Natural killer cell (primary cell): ENCODE measurements around the gene DRC7. TPM values are rescaled to one million over a fixed set of nuclear protein-coding genes. Genes with fewer than 3 reads are reported as not detected.

Experiments
- ATAC-seq, 3 donors: fragments of 150-1000 bp in 2 of 3; fragments of 200-7000 bp in 1 of 3; cut with Tn5 transposase; 1 replicate in 1 of 3; 2 replicates in 2 of 3; pipeline ENCODE4 v1.10.0; 2021; ENCODE audit warnings: mild to moderate bottlenecking in 2 of 3, moderate library complexity in 2 of 3
- DNase-seq, 2 donors: peaks; one replicate each; pipeline versions ENCODE4 v3.0.0 to v3.0.0-alpha.2; 2013 to 2021; ENCODE audit warnings: mixed read lengths in 1 of 2
- H3K27ac ChIP-seq: one replicate; pipeline ENCODE4 v1.5.1; 2013; ENCODE audit warnings: mild to moderate bottlenecking, low read length
- H3K27me3 ChIP-seq: one replicate; pipeline ENCODE4 v1.6.1; 2013; ENCODE audit warnings: low read length; ENCODE audit not compliant: control insufficient read depth, insufficient read depth
- H3K36me3 ChIP-seq: one replicate; pipeline ENCODE4 v1.6.1; 2013; ENCODE audit warnings: low read length; ENCODE audit not compliant: control insufficient read depth, insufficient read depth
- H3K4me1 ChIP-seq: one replicate; pipeline ENCODE4 v1.6.1; 2013; ENCODE audit warnings: low read length; ENCODE audit not compliant: control insufficient read depth, insufficient read depth
- H3K4me3 ChIP-seq: one replicate; pipeline ENCODE4 v1.5.1; 2013; ENCODE audit warnings: low read length
- H3K9me3 ChIP-seq: one replicate; pipeline ENCODE4 v1.6.1; 2013; ENCODE audit warnings: low read length; ENCODE audit not compliant: control insufficient read depth, insufficient read depth
- H3K27ac Mint-ChIP-seq, 2 donors: one replicate each; pipeline ENCODE4 v1.8.0; 2022; ENCODE audit warnings: mild to moderate bottlenecking in 2 of 2, mixed read lengths in 2 of 2, moderate library complexity in 1 of 2
- H3K27me3 Mint-ChIP-seq, 2 donors: one replicate each; pipeline ENCODE4 v1.8.0; 2022; ENCODE audit warnings: low read depth in 2 of 2, mixed read lengths in 2 of 2
- H3K36me3 Mint-ChIP-seq: one replicate; pipeline ENCODE4 v1.8.0; 2022; ENCODE audit warnings: mixed read lengths
- H3K4me1 Mint-ChIP-seq, 2 donors: one replicate each; pipeline ENCODE4 v1.8.0; 2022; ENCODE audit warnings: mixed read lengths in 2 of 2
- H3K4me3 Mint-ChIP-seq: one replicate; pipeline ENCODE4 v1.8.0; 2022; ENCODE audit warnings: mild to moderate bottlenecking, moderate library complexity, mixed read lengths
- H3K9me3 Mint-ChIP-seq, 2 donors: one replicate each; pipeline ENCODE4 v1.8.0; 2022; ENCODE audit warnings: mixed read lengths in 2 of 2
- WGBS: methylation state at CpG from one replicate; pipeline ENCODE4 v1.1.7; 2013; ENCODE audit warnings: missing lambda C conversion rate; ENCODE audit not compliant: insufficient coverage; 5-methylcytosine and 5-hydroxymethylcytosine counted together
- intact Hi-C: fragments of 100-400 bp; cut with micrococcal nuclease; formaldehyde crosslinking; loops from one replicate; pipeline ENCODE4 v1.14.2; 2022
- total RNA-seq, 4 donors: library from RNA; stranded (reverse); fragments of 120-200 nt in 1 of 4; gene quantifications; one replicate each; pipeline versions ENCODE4 v1.2.3 to v1.2.4, GENCODE V29; 2013 to 2022
- TF ChIP-seq, protein P1 (sequence below): fragments of 200-600 bp; IDR thresholded peaks from one replicate; pipeline ENCODE4 v1.8.0; 2022; ENCODE audit warnings: antibody characterized with exemption

DRC7 gene
- total RNA-seq, 3 donors from 2014 or later (not counting 1 experiment from before 2014, with no cell fraction given), result 0.33 TPM; not detected in 2

DNA sequence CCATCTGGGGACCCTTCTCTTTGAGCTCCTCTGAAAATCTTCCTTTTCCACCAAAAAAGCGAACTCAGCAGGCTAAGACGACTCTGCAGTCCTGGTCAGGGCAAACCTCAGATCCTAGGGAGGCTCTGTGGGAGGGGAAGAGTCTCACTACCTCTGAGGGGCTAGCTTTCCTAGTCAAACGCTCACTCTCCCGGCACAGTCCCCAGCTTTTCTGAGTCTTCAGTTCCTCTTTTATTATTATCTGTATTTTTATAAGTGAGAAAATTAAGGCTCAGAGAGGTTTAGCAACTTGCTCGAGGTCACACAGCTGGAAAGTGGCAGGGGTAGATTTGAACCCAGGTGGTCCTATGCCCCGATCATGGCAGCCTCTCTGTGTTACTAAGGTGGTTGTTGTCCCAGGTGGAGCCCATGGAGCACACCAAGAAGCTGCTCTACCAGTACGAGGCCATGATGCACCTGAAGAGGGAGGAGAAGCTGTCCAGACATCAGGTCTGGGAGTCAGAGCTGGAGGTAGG lies 31.9 kb downstream of the DRC7 start:
- intact Hi-C loops, result no loop called here
- TF ChIP-seq, protein P1, sequence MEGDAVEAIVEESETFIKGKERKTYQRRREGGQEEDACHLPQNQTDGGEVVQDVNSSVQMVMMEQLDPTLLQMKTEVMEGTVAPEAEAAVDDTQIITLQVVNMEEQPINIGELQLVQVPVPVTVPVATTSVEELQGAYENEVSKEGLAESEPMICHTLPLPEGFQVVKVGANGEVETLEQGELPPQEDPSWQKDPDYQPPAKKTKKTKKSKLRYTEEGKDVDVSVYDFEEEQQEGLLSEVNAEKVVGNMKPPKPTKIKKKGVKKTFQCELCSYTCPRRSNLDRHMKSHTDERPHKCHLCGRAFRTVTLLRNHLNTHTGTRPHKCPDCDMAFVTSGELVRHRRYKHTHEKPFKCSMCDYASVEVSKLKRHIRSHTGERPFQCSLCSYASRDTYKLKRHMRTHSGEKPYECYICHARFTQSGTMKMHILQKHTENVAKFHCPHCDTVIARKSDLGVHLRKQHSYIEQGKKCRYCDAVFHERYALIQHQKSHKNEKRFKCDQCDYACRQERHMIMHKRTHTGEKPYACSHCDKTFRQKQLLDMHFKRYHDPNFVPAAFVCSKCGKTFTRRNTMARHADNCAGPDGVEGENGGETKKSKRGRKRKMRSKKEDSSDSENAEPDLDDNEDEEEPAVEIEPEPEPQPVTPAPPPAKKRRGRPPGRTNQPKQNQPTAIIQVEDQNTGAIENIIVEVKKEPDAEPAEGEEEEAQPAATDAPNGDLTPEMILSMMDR, result no peak
- 87% methylated on average over 4 of the region's 7 CpGs for WGBS

DNA sequence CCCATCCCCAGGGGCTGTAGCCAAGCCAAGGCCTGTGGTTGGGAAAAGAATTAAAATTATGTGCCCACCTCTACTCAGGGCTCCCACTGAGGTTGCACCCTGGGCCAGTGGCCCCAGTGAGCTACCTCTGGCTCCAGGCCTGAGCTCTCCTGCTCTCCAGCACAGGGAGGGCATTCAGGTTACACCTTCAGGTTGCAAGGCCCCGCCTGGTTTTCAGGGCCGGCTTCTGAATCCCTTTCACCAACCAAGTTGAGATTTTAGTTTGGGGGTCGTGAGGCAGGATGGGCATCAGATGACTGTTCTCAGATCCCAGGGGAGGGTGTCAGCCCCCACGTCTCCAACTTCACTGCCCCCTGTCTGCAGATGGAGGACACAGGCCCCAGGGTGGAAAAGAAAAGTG lies 33.0 kb downstream of the DRC7 start:
- intact Hi-C loops, result no loop called here
- whole genome bisulfite sequencing, result 87% methylated on average over 4 of the region's 4 CpGs
- Mint-ChIP-seq H3K9me3 (peaks cover 0 to 2% of the 10 kb centered on the region in 2 donors), H3K36me3 (no peaks in the 10 kb centered on the region), H3K27ac (no peak overlapping the region), H3K4me1 (peaks cover under 1 to 8% of the 10 kb centered on the region in 2 donors), H3K4me3 (no peak overlapping the region), H3K27me3 (no peaks in the 10 kb centered on the region)
- ATAC-seq (no peak), DNase-seq (no peak)
- H3K4me3 ChIP-seq, result no peak overlapping the region
- no peak overlapping the region for H3K27ac ChIP-seq
- H3K9me3 ChIP-seq, result no peaks in the 10 kb centered on the region
- H3K36me3 ChIP-seq, result no peaks in the 10 kb centered on the region
- TF ChIP-seq, protein P1, result no peak
- H3K4me1 ChIP-seq, result no peaks in the 10 kb centered on the region
- no peaks in the 10 kb centered on the region for H3K27me3 ChIP-seq

More for the DNA sequence above, 31.9 kb downstream of the DRC7 start:
- no peak for ATAC-seq
- Histone ChIP-seq H3K4me3 (no peak overlapping the region), H3K27ac (no peak overlapping the region), H3K36me3 (no peaks in the 10 kb centered on the region), H3K9me3 (no peaks in the 10 kb centered on the region), H3K27me3 (no peaks in the 10 kb centered on the region), H3K4me1 (no peaks in the 10 kb centered on the region)
- Mint-ChIP-seq H3K9me3 (peaks cover 0 to 2% of the 10 kb centered on the region in 2 donors), H3K27ac (no peak overlapping the region), H3K27me3 (no peaks in the 10 kb centered on the region), H3K4me1 (peaks cover 0 to 13% of the 10 kb centered on the region in 2 donors), H3K36me3 (no peaks in the 10 kb centered on the region), H3K4me3 (no peak overlapping the region)
- no peak for DNase-seq

DNA sequence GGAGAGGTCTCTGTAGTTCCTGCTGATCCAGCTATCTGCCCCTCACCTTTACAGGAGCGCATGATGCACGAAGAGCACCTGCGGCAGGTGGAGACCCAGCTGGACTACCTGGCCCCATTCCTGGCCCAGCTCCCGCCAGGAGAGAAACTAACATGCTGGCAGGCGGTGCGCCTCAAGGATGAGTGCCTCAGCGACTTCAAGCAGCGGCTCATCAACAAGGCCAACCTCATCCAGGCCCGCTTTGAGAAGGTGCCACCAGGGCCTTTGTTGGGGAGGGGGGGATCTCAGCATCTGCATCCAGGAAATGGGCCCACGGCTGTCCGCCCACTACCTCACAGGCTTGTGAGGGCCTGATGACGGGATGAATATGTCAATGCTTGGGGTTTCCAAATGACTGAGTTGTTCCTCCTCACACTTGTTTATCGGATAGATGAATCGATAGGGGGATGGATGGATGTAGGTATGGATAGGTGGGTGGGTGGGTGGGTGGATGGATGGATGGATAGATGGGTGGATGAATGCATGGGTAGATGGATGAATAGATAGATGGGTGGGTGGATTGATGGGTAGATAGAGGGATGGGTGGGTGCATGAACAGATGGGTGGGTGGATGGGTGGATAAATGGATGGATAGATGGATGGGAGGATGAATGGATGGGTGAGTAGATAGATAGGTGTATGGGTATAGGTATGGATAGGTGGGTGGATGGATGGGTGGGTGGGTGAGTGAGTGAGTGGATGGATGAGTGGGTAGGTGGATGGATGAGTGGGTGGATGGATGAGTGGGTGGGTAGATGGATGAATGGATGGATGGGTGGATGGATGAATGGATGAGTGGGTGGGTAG lies 34.0 kb downstream of the DRC7 start:
- Histone ChIP-seq H3K4me3 (no peak overlapping the region), H3K4me1 (no peaks in the 10 kb centered on the region), H3K36me3 (no peaks in the 10 kb centered on the region), H3K9me3 (no peaks in the 10 kb centered on the region), H3K27ac (no peak overlapping the region), H3K27me3 (no peaks in the 10 kb centered on the region)
- no peak overlapping the region for H3K27ac Mint-ChIP-seq
- no peak for ATAC-seq
- TF ChIP-seq, protein P1, result no peak
- intact Hi-C loops, result no loop called here
- 96% methylated on average over 14 of the region's 14 CpGs for WGBS
- peaks cover 8 to 13% of the 10 kb centered on the region in 2 donors for H3K4me1 Mint-ChIP-seq
- H3K36me3 Mint-ChIP-seq, result no peaks in the 10 kb centered on the region
- H3K9me3 Mint-ChIP-seq, result peaks cover 0 to 2% of the 10 kb centered on the region in 2 donors
- DNase-seq, result no peak
- H3K27me3 Mint-ChIP-seq, result no peaks in the 10 kb centered on the region
- no peak overlapping the region for H3K4me3 Mint-ChIP-seq
